MV-4-11 (cell line): ENCODE results near the gene MYBL2.
A peak's percentile ranks its signal among the peaks of the same experiment; 100 is the strongest.

Experiments used
- DNase-seq: peaks from one replicate; lab custom pipeline; 2025; lab: John Stamatoyannopoulos, UW

Gene MYBL2

DNA sequence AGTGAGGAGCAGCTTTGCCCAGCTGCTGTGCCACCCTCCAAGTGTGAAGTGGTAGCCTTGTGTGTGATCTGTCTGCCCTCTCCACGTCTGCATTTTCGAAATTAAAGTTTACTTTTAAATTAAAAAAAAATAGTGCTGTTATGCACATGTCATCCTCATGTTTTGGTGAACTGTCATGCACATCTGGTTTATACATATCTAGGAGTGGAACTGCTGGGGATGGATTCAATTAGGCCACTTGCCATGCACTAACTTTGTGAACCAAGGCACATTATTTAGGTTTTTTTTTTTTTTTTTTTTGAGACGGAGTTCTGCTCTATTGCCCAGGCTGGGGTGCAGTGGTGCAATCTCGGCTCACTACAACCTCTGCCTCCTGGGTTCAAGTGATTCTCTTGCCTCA lies 56.3 kb downstream of the MYBL2 start:
- no peak for DNase-seq

DNA sequence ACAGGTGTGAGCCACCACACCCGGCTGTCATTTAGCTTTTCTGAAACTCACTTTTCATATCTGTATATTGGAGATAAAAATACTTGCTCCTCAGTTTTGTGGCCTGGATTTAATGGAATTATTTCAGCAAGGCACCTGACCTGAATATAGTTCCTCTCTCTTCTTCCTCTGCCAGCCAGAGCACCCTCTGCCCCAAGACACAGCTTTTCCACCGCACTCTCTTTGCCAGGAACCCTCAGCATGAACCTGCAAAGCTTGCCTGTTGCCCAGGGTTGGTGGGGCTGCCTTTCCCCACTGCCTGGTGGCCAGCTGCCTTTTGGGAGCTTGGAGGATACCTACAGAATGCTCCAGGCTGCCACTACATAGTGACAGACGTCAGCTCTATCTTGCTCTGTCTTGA lies 56.8 kb downstream of the MYBL2 start:
- DNase-seq = peak; percentile 23

DNA sequence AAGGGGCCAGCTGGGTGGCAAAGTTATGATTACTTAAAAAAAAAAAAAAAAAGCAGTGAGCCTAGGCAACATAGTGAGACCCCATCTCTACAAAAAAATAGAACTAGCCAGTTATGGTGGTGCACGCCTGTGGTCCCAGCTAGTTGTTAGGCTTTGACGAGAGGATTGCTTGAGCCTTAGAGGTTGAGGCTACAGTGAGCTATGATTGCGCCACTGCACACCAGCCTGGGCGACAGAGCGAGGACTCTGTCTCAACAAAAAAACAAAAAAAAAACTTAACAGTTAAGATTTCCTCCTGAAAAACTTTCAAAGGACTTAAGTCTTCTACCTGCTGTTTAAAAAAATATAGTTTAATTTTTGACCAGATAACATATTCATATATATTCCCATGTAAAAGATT lies 57.5 kb downstream of the MYBL2 start:
- DNase-seq = peak; percentile 76

DNA sequence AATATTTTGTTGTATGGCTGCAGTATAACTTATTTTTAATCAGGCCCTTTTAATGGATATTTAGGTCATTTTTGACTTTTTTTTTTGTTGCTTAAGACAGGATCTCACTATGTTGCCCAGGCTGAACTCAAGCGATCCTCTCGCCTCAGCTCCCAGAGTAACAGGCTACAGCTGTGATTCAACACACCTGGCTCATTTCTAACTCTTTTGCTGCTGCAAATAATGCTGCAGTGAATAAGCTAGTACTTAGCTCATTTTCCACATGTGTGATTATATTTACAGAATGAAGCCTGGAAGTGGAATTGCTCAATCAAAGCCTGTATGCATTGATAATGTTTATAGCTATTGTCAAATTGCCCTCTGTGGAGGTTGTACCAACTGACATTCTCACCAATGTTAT lies 58.8 kb downstream of the MYBL2 start:
- DNase-seq = no peak

DNA sequence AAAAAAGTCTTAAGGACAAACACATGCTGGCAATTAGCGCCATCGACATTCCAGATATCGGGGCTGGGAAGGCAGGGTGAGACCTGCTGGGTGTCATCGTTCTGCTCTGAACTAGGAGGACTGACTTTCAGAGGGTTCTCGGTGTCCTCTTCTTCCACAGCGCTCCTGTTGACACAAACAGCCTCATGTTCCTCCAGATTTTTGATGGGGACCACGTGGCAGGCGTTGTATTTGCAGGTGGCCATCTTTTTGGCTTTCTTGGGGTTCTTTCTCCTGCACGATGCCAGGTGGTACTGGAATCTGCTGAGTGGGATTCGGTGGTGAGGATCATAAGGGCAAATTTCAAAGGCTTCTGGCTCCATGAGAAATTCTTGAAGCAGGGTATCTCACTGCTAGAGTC lies 59.4 kb downstream of the MYBL2 start:
- DNase-seq = no peak

DNA sequence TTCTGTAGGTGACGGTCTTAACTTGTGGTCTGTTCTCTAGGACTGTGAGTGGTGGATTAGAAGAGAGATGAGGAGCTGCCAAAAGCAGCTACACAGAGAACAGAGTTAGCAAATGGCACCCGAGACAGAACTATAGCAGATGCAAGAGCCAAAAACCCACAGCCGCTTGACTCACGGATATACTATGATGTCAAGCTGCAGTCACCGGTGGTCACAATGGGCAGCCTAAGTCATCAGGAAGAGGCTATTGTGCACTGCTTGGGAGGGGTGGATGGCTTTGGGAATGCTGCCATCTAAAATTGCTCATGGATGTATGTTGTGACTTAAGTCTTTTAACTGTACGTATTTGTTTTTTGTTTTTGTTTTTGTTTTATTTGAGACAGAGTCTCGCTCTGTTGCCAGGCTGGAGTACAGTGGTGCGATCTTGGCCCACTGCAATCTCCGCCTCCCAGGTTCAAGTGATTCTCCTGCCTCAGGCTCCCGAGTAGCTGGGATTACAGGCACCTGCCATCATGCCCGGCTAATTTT lies 60.0 kb downstream of the MYBL2 start, which contains the start of gene GTSF1L:
GTSF1L (minus strand) TSS at position 192 of the 528 bp plus-strand sequence. CDS start 308 bp downstream, outside the sequence.
- peak; percentile 18 for DNase-seq

DNA sequence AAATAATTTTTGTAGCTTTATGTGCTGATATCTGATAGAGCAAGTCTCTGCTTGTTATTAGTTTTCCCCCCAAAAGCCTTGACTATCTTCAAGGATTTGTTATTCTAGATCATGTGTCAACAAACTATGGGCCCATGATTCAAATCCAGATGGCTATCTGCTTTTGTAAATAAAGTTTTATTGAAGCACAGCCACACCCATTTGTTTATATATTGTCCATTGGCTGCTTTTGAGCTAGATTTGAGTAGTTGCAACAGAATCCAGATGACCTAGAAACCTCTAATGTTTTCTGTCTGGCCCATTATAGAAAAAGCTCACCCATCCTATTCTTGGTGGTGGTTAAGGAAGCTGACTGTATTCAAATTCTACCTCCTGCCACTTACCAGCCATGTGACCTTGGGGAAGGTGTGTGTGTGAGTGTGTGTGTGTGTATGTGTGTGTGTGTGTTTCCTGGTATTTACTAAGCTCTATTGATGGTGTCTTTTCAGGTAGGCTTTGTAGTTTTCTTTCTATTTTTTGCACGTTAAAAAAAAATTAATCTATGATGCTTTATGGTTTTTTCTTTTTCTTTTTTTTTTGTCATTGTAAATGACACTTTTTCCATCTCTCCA lies 61.2 kb downstream of the MYBL2 start:
- no peak for DNase-seq

DNA sequence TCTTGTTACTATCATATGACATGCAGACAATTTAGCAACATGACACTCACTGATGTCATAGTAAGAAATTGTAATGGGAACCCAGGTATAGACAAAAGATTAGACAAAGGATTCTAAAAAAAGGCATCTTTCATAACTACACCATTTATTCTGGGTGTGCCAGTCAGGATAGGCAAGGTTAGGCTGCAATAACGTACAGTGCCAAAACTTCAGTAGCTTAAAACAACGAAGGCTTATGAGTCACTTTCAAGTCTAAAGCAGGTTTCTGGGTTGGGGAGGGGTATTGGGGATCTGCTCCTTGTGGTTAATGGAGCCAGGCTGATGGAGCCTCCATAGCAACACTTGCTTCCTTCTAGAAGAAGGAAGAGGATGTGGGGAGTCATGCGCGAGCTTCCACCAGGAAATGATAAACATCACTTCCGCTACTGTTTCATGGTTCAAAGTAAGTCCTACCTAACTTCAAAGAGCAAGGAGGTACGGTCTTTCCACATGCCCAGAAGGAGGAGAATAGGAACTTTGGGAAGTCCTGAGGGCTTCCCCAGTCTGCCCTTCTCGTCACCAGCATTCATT lies 61.9 kb downstream of the MYBL2 start:
- DNase-seq = peak; percentile 55

DNA sequence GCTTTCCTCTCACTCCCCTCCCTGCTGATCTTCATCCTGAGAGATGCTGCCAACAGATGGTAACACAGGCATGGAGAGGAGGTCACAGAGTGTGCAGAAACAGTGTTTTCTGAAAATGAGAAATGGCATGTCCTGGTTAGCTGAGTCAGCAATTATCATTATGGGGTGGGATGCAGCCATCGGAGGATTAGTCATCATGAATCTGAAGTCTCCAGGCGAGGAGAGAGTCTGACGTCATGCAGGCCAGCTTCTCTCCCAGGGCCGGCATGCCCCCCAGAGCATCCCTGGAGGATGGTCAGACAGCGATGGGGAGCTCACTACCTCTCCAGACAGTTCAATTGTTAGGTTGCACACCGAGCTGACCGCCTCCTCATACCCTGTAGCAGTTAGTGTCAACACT lies 64.6 kb downstream of the MYBL2 start:
- DNase-seq = no peak

DNA sequence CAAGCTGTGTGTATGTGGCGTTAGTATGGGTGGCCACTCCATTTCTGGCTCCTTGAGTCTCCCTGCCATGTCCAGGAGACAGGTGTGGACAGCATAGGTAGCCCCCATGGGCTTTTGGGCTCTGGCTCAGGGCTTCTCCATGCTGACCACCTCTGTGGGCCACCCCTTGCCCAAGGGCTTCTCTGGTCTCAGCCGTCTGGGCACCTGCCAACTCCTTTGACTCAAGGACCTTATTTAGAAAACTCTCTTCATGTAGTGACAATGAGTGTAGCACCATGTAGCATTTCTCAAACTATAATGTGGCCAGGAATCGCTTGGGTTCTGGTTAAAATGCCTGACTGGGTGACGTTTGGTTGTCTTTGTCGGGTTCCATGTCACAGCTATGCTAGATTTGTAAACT lies 65.0 kb downstream of the MYBL2 start:
- DNase-seq = no peak

DNA sequence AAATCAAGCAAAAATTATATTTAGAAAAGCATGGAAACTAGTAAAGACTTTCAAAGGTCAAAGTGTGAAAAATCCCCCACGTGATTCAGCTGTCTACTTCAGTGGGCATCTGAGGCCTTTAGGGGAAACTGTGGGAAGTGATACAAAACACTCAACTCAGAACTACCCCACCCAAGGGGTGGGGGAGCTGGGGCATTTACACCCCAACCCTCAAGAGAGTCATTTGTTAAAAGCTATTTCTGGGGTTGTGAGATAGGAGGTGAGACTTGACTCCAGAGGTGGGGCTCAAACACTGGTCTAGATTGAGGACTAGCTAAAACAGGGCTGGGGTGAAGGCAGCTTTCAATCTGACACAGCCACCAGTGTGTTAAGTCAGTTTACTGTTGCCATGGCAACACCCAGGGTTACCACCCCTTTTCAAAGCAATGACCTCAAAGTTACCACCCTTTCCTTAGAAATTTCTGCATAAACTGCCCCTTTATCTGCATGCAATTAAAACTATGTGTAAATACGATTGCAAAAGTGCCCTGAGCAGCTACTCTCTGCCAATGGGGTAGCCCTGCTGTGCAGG lies 69.8 kb downstream of the MYBL2 start:
- DNase-seq = peak; percentile 71

DNA sequence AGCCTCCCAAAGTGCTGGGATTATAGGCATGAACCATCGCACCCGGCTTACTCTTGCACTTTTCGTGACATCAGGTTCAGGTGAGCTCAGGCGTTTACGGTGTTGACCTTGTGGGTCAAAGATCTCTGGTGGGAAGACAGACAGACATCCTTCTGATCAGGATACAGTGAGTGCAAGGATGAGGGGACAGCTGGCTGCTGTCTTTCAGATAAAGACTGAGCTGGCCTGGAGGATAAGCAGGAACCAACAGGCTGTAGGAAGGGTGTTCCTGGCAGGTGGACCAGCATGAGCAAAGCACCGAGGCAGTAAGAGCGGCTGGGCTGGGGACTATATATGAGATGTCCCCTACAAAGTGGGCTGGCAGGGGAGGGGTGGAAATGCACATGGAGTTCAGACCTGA lies 71.0 kb downstream of the MYBL2 start:
- DNase-seq = no peak

DNA sequence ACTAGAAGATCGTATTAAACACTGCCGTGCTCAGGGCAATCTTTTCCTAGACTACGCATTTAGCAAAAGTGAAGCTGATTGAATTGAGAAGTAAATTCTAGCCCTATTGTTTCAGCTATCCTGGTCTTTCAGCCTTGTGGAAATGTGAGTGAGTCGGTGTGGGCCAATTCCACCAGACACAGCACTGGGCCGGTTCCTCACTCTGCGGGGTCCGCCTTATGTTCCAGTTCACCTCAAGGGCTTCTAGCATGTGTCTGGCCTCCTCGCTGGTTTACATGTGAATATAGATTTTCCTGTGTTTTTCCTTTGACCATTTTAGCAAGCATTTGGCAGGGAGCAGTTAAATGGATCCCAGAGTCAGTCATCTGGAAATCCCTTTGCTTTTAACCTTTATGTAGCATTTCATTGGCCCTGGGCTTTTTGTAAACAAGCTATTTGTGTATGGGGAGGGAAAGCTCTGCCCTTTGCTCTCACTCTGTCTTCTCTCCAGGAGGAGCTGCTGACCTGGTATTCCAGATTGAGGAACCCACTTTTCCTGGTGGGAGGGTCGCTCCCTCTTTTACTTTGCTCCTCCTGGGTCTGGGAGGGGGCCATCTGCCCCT lies 72.3 kb downstream of the MYBL2 start:
- DNase-seq = no peak

DNA sequence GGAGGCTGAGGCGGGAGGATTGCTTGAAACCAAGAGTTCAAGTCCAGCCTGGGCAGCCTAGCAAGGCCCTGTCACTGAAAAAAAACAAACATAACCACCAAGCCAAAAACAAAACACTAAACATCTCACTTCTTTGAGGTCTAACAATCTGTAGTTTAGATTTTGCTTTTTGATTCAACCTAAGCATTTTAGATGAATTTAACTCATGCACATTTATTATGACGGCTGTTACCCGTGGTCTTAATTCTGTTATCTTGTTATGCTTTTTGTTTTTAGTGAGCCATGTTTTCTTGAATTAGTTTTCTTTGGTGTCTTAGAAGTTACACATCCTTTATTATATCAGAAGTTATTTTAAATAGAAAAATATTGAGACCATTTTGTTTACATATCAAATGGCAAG lies 73.7 kb downstream of the MYBL2 start:
- no peak for DNase-seq

DNA sequence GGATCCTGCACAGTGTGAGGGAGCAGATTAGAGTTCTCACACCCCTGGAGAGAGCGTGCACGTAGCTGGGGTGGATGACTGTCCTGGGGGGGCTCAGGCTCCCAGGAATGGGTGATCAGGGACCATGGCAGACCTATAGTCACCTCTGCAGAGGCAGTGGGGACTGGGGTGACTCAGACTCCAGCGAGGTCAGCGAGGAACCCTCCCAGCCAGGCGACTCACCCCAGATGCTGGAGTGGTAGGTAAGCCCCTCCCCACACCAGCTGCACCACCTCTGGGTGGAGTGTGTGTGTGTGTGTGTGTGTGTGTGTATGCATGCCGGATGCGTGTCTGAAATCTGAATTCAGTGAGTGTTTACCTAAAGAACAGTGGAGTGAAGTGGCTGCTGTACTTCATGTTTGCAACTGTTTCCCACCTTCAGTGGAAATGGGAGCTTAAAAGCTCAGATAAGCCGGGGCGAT lies 77.3 kb downstream of the MYBL2 start:
- DNase-seq = no peak

DNA sequence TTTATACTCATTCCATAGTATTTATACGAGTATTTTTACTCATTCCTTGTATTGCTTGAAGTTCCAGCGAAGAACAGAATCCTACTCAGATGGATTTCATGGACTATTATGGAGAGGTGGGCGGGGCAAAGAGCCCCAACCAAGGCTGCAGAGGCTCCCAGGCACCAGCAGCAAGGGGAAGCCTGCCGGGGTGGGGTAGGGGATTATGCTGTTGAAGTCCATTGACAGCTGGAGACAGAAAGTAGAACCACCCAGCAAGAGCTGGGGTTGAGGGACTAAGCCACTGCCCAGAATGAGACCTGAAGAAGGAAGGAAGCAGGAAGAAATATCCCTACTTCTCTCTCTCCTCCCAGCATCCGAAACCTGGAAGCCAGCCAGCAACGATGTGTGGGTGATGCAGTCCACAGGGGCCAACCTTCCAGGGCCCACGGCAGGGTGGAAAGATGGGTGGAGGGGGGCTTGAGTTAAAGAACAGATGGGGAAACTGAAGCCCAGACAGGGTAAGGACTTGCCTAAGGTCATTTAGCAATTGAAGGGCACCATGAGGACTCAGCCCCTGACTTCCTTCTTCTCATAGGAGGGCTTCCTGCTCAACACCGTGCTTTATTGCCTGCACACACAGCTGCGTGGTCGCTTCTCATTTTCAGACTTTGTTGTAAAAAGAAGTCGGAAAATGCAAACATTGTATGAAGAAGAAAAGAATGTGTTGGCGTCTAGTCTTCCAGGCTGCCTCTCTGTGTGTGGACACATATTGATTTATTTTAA lies 78.2 kb downstream of the MYBL2 start:
- DNase-seq = peak; percentile 79

DNA sequence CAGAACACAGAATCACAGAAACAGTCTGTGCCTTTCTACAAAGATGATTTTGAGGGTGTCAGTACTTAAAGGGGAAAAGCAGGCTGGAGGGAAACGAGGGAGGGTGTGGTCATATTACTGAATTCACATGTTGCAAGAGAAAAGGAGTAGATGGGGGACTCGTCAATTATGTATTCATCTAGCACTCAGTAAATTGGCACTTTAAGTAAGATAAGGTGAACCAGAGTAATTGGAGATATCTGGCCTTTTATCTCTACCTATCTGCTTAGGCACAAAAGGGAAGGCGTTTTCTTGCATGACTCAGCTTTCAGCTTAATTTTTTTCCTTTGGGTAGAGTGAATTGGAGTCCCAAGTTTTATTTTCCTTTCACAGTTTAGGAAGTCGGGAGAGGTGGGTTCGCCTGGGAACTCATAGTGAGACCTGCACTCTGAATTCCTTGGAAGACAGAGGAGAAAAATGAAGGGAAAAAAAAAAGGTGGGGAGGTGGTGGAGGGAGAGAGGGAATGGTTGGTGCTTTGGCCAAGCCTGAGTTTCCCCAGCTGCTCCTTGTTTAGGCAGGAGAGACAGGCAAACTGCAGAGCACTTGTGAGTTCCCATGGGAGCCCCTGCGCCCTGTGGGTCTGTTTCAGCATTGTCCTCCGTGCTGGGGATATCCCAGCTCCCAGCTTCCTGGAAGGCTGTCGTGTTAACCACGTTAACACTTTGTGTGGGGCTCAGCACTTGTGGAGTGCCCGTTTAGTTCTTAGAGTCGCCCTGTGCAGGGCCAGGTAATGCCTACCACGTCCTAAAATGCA lies 79.6 kb downstream of the MYBL2 start:
- DNase-seq = peak; percentile 22

DNA sequence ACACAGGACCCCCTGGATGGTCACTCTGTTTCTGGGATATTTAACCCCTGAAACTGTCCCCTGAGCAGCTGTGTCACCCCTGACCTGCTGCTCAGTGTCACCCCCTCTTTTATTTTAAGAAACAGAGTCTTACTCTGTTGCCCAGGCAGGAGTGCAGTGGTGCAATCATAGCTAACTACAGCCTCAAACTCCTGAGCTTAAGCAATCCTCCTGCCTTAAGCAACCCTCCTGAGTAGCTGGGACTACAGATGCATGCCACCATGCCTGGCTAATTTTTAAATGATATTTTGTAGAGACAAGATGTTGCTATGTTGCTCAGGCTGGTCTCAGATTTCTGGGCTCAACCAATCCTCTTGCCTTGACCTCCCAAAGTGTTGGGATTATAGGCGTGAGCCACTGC lies 81.4 kb downstream of the MYBL2 start:
- DNase-seq = peak; percentile 73

DNA sequence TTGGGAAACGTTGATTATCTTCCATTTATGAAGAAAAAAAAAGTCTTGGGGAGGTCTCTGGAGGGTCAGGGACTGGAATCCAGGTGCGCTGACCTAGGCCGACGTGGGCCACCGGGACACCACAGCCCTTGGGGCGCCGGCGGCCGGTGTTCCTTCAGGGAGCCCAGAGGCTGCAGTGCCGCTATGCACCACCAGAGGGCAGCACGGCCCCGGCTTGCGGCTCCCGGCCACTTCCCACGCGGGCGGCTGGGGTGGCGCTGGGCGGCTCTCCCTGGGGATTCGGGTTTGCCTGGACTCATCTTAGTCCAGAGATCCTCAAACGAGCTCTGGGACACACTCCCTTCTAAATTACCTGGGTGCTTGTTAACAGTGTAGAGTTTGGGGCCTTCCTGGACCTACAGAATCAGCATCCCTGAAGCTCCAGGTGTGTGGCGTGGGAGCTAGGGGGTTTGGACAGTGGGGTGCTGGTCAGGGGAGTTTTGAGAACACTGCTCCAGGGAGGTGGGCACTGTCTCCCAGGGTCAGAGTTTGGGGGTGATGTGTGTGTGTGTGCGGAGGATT lies 82.9 kb downstream of the MYBL2 start:
- peak; percentile 26 for DNase-seq

DNA sequence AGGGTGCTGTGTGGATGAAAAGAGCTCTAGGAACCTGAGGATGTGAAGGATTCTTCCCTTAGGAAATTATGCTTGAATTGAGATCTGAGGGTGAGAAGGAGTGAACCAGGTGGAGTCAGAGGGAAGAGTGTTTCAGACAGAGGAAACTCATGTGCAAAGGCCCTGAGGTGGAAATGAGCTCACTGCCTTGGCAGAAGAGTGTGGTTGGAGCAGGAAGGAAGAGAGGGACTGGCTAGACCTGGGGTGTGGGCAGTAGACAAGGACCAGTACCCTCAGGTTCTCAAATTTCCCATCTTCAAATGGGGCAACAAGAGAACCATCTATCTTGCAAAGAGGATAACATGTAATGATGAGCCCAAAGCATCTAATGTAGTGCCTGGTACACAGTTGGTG lies 83.9 kb downstream of the MYBL2 start:
- DNase-seq = no peak
